Tibial artery (tissue), 4 donors: ENCODE results near the gene TRIM60.
"Not testable (repeated sequence)": the region's sequence is repeated elsewhere in the genome, so short reads cannot be mapped to it uniquely, and the experiment has no call there.

Experiments used
- DNase-seq, 2 donors: peaks; one replicate each; pipeline ENCODE4 v3.0.0-alpha.2; 2019
- H3K27ac ChIP-seq, 2 donors: fragments of 200-600 bp; sonication (generic) in 1 of 2; 1 replicate in 1 of 2; 2 replicates in 1 of 2; pipeline ENCODE4 v1.5.1; 2018 to 2019; ENCODE audit warnings: mild to moderate bottlenecking in 1 of 2
- H3K27me3 ChIP-seq, 2 donors: fragments of 200-600 bp; sonication (generic) in 1 of 2; one replicate each; pipeline versions ENCODE4 v1.5.1 to v1.6.0; 2016 to 2019
- H3K36me3 ChIP-seq, 3 donors: fragments of 200-600 bp; sonication (generic) in 2 of 3; one replicate each; pipeline ENCODE4 v1.5.1; 2016 to 2019; ENCODE audit warnings: mild to moderate bottlenecking in 2 of 3
- H3K4me1 ChIP-seq, 4 donors: fragments of 200-600 bp; sonication (generic) in 2 of 4; 1 replicate in 3 of 4; 2 replicates in 1 of 4; pipeline ENCODE4 v1.5.1; 2016 to 2019
- H3K4me3 ChIP-seq, 2 donors: fragments of 200-600 bp; sonication (generic) in 1 of 2; 1 replicate in 1 of 2; 2 replicates in 1 of 2; pipeline ENCODE4 v1.5.1; 2018 to 2019; ENCODE audit warnings: mild to moderate bottlenecking in 2 of 2
- H3K9me3 ChIP-seq, 3 donors: fragments of 200-600 bp; sonication (generic) in 1 of 3; one replicate each; pipeline ENCODE4 v1.5.1; 2016 to 2019
- CTCF ChIP-seq, 2 experiments: fragments of 200-600 bp in 1 of 2; fragments of 450-650 bp in 1 of 2; IDR thresholded peaks; one replicate each; pipeline ENCODE4 v1.5.1; 2017 to 2019; ENCODE audit warnings: antibody characterized with exemption in 2 of 2, mild to moderate bottlenecking in 1 of 2, moderate library complexity in 1 of 2
- intact Hi-C: fragments of 100-400 bp; cut with DNase I; formaldehyde crosslinking; loops from one replicate; pipeline ENCODE4 v1.15.0; 2023; ENCODE audit warnings: low total_unique reads

TRIM60 gene

GRCh38 chr4:165060938-165061337, 29.1 kb downstream of the TRIM60 start:
- no peak for DNase-seq
- no peaks in the 10 kb centered on the region for H3K27me3 ChIP-seq
- no peaks in the 10 kb centered on the region for H3K4me1 ChIP-seq
- intact Hi-C loops = no loop called here
- H3K9me3 ChIP-seq = no peaks in the 10 kb centered on the region
- H3K27ac ChIP-seq = no peak overlapping the region
- no peaks in the 10 kb centered on the region for H3K36me3 ChIP-seq
- H3K4me3 ChIP-seq = no peak overlapping the region
- TF ChIP-seq CTCF (IDR thresholded peaks at IDR 0.05) = no peak

GRCh38 chr4:165070560-165070959, 38.8 kb downstream of the TRIM60 start:
- H3K4me1 ChIP-seq = no peaks in the 10 kb centered on the region
- intact Hi-C loops = no loop called here
- H3K36me3 ChIP-seq = peaks cover 5 to 10% (median 5%) of the 10 kb centered on the region in 3 donors
- no peak overlapping the region for H3K4me3 ChIP-seq
- H3K27ac ChIP-seq = no peak overlapping the region
- no peak for TF ChIP-seq CTCF (IDR thresholded peaks at IDR 0.05)
- no peaks in the 10 kb centered on the region for H3K27me3 ChIP-seq
- no peak for DNase-seq
- no peaks in the 10 kb centered on the region for H3K9me3 ChIP-seq

- H3K27ac ChIP-seq, H3K9me3 ChIP-seq, DNase-seq, H3K27me3 ChIP-seq, intact Hi-C loops, H3K4me3 ChIP-seq, H3K4me1 ChIP-seq: not testable (repeated sequence)
- H3K36me3 ChIP-seq = peaks cover 26 to 38% (median 29%) of the 10 kb centered on the region in 3 donors
Observed at GRCh38 chr4:165073346-165073745, 41.5 kb downstream of the TRIM60 start.

GRCh38 chr4:165077034-165077578, 45.3 kb downstream of the TRIM60 start:
- TF ChIP-seq CTCF (IDR thresholded peaks at IDR 0.05) = no peak
- Histone ChIP-seq H3K36me3 (peaks cover 50 to 62% (median 53%) of the 10 kb centered on the region in 3 donors), H3K27ac (no peak overlapping the region), H3K4me3 (no peak overlapping the region), H3K9me3 (no peaks in the 10 kb centered on the region), H3K4me1 (no peaks in the 10 kb centered on the region), H3K27me3 (no peaks in the 10 kb centered on the region)
- intact Hi-C loops = no loop called here
- no peak for DNase-seq

GRCh38 chr4:165079476-165079875, 47.7 kb downstream of the TRIM60 start:
- no peak overlapping the region for H3K27ac ChIP-seq
- no peaks in the 10 kb centered on the region for H3K9me3 ChIP-seq
- no peak for TF ChIP-seq CTCF (IDR thresholded peaks at IDR 0.05)
- DNase-seq = no peak
- no peaks in the 10 kb centered on the region for H3K27me3 ChIP-seq
- H3K4me3 ChIP-seq = no peak overlapping the region
- peaks cover 56 to 69% (median 59%) of the 10 kb centered on the region in 3 donors for H3K36me3 ChIP-seq
- H3K4me1 ChIP-seq = no peaks in the 10 kb centered on the region
- intact Hi-C loops = no loop called here

- H3K27ac ChIP-seq, intact Hi-C loops, H3K9me3 ChIP-seq, H3K4me3 ChIP-seq, DNase-seq, H3K4me1 ChIP-seq, H3K27me3 ChIP-seq: not testable (repeated sequence)
- H3K36me3 ChIP-seq = peaks cover 60 to 70% (median 63%) of the 10 kb centered on the region in 3 donors
Observed at GRCh38 chr4:165084787-165085186, 53.0 kb downstream of the TRIM60 start.

- no peak for DNase-seq
- Histone ChIP-seq H3K27me3 (no peaks in the 10 kb centered on the region), H3K4me1 (no peaks in the 10 kb centered on the region), H3K9me3 (no peaks in the 10 kb centered on the region), H3K36me3 (peaks cover 51 to 72% (median 57%) of the 10 kb centered on the region in 3 donors), H3K4me3 (no peak overlapping the region), H3K27ac (no peak overlapping the region)
- intact Hi-C loops = no loop called here
- TF ChIP-seq CTCF (IDR thresholded peaks at IDR 0.05) = no peak
Observed at GRCh38 chr4:165085946-165086345, 54.1 kb downstream of the TRIM60 start.
